ENCODE measurements around the gene RPS6KA4. TPM values are rescaled to one million over a fixed set of nuclear protein-coding genes. Genes with fewer than 3 reads are reported as not detected.

RPS6KA4 gene
- total RNA-seq, 2 experiments from 2014 or later: 24.6 to 26.0 TPM

DNA sequence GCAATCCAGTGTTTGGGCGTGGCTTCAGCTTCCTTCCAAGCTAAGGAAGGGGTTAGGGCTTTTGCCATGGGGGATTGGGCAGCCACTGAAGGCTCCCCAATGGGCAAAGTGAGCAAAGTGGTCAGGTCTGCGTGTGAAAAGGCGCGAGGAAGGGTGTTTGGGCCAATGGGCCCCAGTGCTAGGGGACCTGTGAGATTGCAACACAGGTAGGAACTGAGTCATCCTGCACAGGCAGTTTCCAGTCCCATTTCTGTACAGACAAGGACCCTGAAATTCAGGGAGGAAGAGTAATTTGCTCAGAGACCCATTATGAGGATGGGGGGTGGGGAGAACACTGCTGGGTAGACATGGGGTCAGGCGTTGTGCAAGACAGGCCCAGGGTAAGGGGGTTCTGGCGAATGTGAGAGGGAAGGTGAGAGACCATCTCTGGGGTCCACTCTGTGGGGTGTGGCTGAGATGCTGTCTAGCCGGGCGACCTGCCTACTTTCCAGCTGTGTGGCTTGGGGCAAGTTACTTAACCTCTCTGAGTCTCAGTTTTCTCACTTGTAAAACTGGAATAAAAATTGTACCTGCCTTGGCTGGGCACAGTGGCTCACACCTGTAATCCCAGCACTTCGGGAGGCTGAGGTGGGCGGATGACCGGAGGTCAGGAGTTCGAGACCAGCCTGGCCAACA is 11.6 kb upstream of the RPS6KA4 start:
- intact Hi-C loops (cut with micrococcal nuclease): no loop called here
- Mint-ChIP-seq H3K36me3 (ENCODE audit: low read depth) (peaks cover 18% of the 10 kb centered on the region), H3K4me1 (ENCODE audit: low read depth) (peaks cover 7% of the 10 kb centered on the region), H3K4me3 (no peak overlapping the region), H3K9me3 (no peaks in the 10 kb centered on the region), H3K27me3 (no peaks in the 10 kb centered on the region), H3K27ac (no peak overlapping the region)
- POLR2A ChIA-PET: interaction anchor here (1.9 kb wide), 1 partner anchor 11 kb away, joined by 5 read pairs; no protein-coding TSS in a partner anchor
- no peak for DNase-seq
- no peak for ATAC-seq
- TF ChIP-seq CTCF (IDR thresholded peaks at IDR 0.05): no peak
- CTCF ChIA-PET: interaction anchor here (8.1 kb wide), 1 partner anchor 9 kb away, joined by 75 read pairs; the partner anchor contains the start of gene RPS6KA4

DNA sequence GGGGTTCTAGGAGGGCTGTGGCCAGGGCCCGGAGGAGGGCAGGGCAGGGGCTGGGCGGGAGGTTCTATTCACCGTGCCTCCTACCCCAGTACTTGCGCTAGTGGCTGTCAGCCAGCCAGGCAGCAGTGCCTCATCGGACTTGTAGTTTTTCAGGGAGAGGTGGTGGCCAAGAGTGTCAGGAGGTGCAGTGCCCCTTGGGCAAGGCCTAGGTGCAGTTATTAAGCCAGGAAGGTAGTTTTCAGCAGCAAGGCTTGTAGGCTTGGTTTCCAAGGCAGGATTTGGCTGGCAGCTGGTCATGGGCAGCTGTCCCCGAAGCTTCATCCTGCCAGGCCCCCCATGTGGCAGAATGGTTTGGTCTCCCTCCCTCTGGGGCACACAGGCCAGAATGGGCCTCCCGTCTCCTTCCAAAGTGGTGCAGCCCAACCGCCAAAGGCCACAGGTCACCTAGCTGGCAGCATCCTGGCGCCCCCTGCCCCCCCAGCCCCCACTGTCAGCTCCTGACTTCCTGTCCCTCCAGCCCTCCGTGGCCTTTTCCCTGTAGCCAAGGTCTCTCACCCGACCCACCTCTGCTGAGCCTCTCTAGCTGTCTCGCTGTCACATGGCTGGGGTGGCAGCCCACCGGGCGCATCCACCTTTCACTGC is 10.5 kb upstream of the RPS6KA4 start:
- ChIA-PET POLR2A (interaction anchor here (0.8 to 1.9 kb wide), 4 partner anchors 10 to 17 kb away, joined by 3 to 7 read pairs (median 4); no protein-coding TSS in a partner anchor), CTCF (interaction anchor here (1.3 to 2.2 kb wide), 3 partner anchors 9 to 101 kb away, joined by 3 to 6 read pairs (median 3); no protein-coding TSS in a partner anchor)
- H3K9me3 Mint-ChIP-seq: no peaks in the 10 kb centered on the region
- intact Hi-C loops (cut with micrococcal nuclease): no loop called here
- DNase-seq (no peak), ATAC-seq (no peak)
- H3K27me3 Mint-ChIP-seq: no peaks in the 10 kb centered on the region
- no peak overlapping the region for H3K4me3 Mint-ChIP-seq
- peaks cover 14% of the 10 kb centered on the region for H3K36me3 Mint-ChIP-seq (ENCODE audit: low read depth)
- no peak overlapping the region for H3K27ac Mint-ChIP-seq
- no peak for TF ChIP-seq CTCF (IDR thresholded peaks at IDR 0.05)
- peaks cover 5% of the 10 kb centered on the region for H3K4me1 Mint-ChIP-seq (ENCODE audit: low read depth)

DNA sequence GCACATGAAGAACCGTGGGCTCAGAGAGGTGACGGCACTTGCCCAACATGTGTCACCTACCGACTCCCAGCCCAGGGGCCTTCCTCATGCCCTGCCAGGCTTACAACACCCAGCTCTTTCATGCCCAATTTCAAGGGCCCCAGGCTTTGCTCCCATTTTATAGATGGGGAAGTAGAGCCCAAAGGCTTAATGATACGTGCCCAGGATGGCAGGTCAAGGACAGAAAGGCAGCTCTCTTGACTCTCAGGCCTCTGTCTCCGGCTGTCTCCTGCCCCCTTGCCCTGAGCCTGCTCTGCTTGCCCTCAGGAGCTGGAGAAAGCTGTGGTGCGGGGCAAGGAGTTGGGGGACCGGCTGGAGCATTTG is 10.0 kb upstream of the RPS6KA4 start:
- no peak overlapping the region for H3K27ac Mint-ChIP-seq
- ATAC-seq: no peak
- ChIA-PET CTCF (interaction anchor here (1.3 to 2.2 kb wide), 3 partner anchors 8 to 101 kb away, joined by 3 to 6 read pairs (median 3); no protein-coding TSS in a partner anchor), POLR2A (interaction anchor here (0.8 to 1.9 kb wide), 4 partner anchors 9 to 17 kb away, joined by 3 to 7 read pairs (median 4); no protein-coding TSS in a partner anchor)
- TF ChIP-seq CTCF (IDR thresholded peaks at IDR 0.05): no peak
- H3K36me3 Mint-ChIP-seq (ENCODE audit: low read depth): peaks cover 14% of the 10 kb centered on the region
- DNase-seq: no peak
- no peaks in the 10 kb centered on the region for H3K9me3 Mint-ChIP-seq
- H3K27me3 Mint-ChIP-seq: no peaks in the 10 kb centered on the region
- intact Hi-C loops (cut with micrococcal nuclease): no loop called here
- peaks cover 5% of the 10 kb centered on the region for H3K4me1 Mint-ChIP-seq (ENCODE audit: low read depth)
- no peak overlapping the region for H3K4me3 Mint-ChIP-seq

GRCh38 chr11:64349404-64349803 is 9.6 kb upstream of the RPS6KA4 start:
- no peak for DNase-seq
- Mint-ChIP-seq H3K4me1 (ENCODE audit: low read depth) (peaks cover 5% of the 10 kb centered on the region), H3K27ac (no peak overlapping the region), H3K36me3 (ENCODE audit: low read depth) (peaks cover 14% of the 10 kb centered on the region), H3K27me3 (no peaks in the 10 kb centered on the region), H3K4me3 (no peak overlapping the region), H3K9me3 (no peaks in the 10 kb centered on the region)
- POLR2A ChIA-PET: interaction anchor here (0.8 to 1.9 kb wide), 4 partner anchors 8 to 18 kb away, joined by 3 to 7 read pairs (median 5); no protein-coding TSS in a partner anchor
- intact Hi-C loops (cut with micrococcal nuclease): no loop called here
- no peak for ATAC-seq
- no peak for TF ChIP-seq CTCF (IDR thresholded peaks at IDR 0.05)
- CTCF ChIA-PET: interaction anchor here (1.3 to 2.2 kb wide), 4 partner anchors 8 to 100 kb away, joined by 3 to 6 read pairs (median 3); partner anchors contain the start of genes PRDX5 and TRMT112

Measured in activated CD8-positive, alpha-beta T cell treated with anti-CD3 and anti-CD28 coated beads for 36 hours (primary cell).